Measurements from ENCODE around the gene VDAC1.
"Not testable (repeated sequence)": the region's sequence is repeated elsewhere in the genome, so short reads cannot be mapped to it uniquely, and the experiment has no call there.

Gene VDAC1

GRCh38 chr5:133936651-133937015, 68.1 kb downstream of the VDAC1 start:
- no peaks in the 10 kb centered on the region for H3K79me2 ChIP-seq (ENCODE audit: insufficient read depth, low read length)
- H2AFZ ChIP-seq (ENCODE audit: low read depth, low read length), result no peak overlapping the region

GRCh38 chr5:133935991-133936650, 68.7 kb downstream of the VDAC1 start:
- H3K36me3 ChIP-seq (ENCODE audit: insufficient read depth, low read length); H3K4me3 ChIP-seq (ENCODE audit: low read depth in 1 of 2, low read length in 2 of 2); H3K4me2 ChIP-seq (ENCODE audit: insufficient read depth, low read length); H3K27me3 ChIP-seq (ENCODE audit: insufficient read depth, low read length, poor library complexity); H3K79me2 ChIP-seq (ENCODE audit: insufficient read depth, low read length); H2AFZ ChIP-seq (ENCODE audit: low read depth, low read length); DNase-seq; H4K20me1 ChIP-seq (ENCODE audit: insufficient read depth, low read length); H3K4me1 ChIP-seq (ENCODE audit: insufficient read depth, low read length); ATAC-seq (ENCODE audit: insufficient read depth, low read depth); H3K9ac ChIP-seq (ENCODE audit: low read depth, low read length); H3K27ac ChIP-seq (ENCODE audit: low read length); H3K9me3 ChIP-seq (ENCODE audit: insufficient read depth, low read length, severe bottlenecking): not testable (repeated sequence)

More at GRCh38 chr5:133936651-133937015, 68.1 kb downstream of the VDAC1 start:
- Histone ChIP-seq H3K4me1 (ENCODE audit: insufficient read depth, low read length) (no peaks in the 10 kb centered on the region), H3K4me2 (ENCODE audit: insufficient read depth, low read length) (no peak overlapping the region), H3K9me3 (ENCODE audit: insufficient read depth, low read length, severe bottlenecking) (no peaks in the 10 kb centered on the region), H3K27me3 (ENCODE audit: insufficient read depth, low read length, poor library complexity) (peaks cover 2% of the 10 kb centered on the region), H3K27ac (ENCODE audit: low read length) (no peak overlapping the region), H4K20me1 (ENCODE audit: insufficient read depth, low read length) (no peaks in the 10 kb centered on the region; the same call in 1 of the 2 replicates), H3K36me3 (ENCODE audit: insufficient read depth, low read length) (no peaks in the 10 kb centered on the region), H3K4me3 (ENCODE audit: low read depth in 1 of 2, low read length in 2 of 2) (no peak overlapping the region), H3K9ac (ENCODE audit: low read depth, low read length) (no peak overlapping the region)
- DNase-seq (no peak), ATAC-seq (ENCODE audit: insufficient read depth, low read depth) (no peak)
- TF ChIP-seq EZH2 (IDR thresholded peaks at IDR 0.05; ENCODE audit: borderline replicate concordance, low read depth, low read length, severe bottlenecking) (no peak), CTCF (IDR thresholded peaks at IDR 0.05; ENCODE audit: borderline replicate concordance, extremely low read depth, low read length, poor library complexity, severe bottlenecking) (no peak)

- Histone ChIP-seq H3K4me2 (ENCODE audit: insufficient read depth, low read length) (no peak overlapping the region), H3K79me2 (ENCODE audit: insufficient read depth, low read length) (no peaks in the 10 kb centered on the region), H3K27ac (ENCODE audit: low read length) (no peak overlapping the region), H3K9me3 (ENCODE audit: insufficient read depth, low read length, severe bottlenecking) (no peaks in the 10 kb centered on the region), H3K9ac (ENCODE audit: low read depth, low read length) (no peak overlapping the region), H3K4me1 (ENCODE audit: insufficient read depth, low read length) (no peaks in the 10 kb centered on the region), H3K27me3 (ENCODE audit: insufficient read depth, low read length, poor library complexity) (peaks cover 2% of the 10 kb centered on the region), H3K36me3 (ENCODE audit: insufficient read depth, low read length) (no peaks in the 10 kb centered on the region), H2AFZ (ENCODE audit: low read depth, low read length) (no peak overlapping the region), H3K4me3 (ENCODE audit: low read depth in 1 of 2, low read length in 2 of 2) (no peak overlapping the region), H4K20me1 (ENCODE audit: insufficient read depth, low read length) (no peaks in the 10 kb centered on the region; the same call in 1 of the 2 replicates)
- TF ChIP-seq CTCF (IDR thresholded peaks at IDR 0.05; ENCODE audit: borderline replicate concordance, extremely low read depth, low read length, poor library complexity, severe bottlenecking) (no peak), EZH2 (IDR thresholded peaks at IDR 0.05; ENCODE audit: borderline replicate concordance, low read depth, low read length, severe bottlenecking) (no peak)
- no peak for ATAC-seq (ENCODE audit: insufficient read depth, low read depth)
- DNase-seq, result no peak
Observed at GRCh38 chr5:133935667-133935940, 69.2 kb downstream of the VDAC1 start.

DNA sequence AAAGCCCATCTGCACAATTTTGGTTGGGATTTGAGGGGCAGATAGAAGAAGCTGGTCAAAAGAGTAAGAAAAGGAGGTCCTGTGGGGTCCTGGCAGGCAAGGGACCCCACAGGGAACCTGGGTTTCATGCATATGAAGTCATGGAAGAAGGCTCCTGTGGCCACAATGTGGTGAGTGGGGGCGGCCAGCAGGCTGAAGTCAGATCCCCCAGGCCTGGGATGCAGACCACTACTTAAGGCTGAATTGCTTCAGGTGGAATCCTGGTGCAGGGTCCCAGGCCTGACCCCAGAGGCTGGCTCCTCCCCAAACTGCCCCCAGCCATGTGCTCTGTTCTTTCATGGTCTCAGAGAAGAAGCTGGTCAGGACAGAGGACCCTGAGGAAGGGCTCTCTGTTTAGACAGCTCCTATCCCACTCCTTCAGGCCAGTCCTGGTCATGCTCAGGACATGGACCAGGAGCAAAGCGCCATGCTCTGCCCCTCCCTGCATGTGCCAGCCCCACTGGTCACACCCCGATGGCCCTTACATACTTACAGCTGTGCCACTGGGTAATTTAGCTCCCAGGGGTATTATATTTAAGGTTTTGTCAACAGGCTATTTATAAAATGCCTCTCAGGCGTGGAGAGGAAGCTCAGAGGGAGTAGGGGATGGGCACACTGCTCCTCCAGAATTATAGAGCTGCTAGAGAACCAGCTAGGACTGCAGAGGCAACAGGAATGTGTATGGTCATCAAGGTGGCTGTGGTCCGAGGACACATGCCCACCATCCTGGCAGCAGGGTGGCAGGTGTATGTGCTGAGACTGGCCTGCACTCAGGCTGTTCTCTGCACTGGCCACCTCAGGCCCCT, 69.7 kb downstream of the VDAC1 start:
- no peak overlapping the region for H3K4me2 ChIP-seq (ENCODE audit: insufficient read depth, low read length)
- no peaks in the 10 kb centered on the region for H3K9me3 ChIP-seq (ENCODE audit: insufficient read depth, low read length, severe bottlenecking)
- DNase-seq, result no peak
- H3K27ac ChIP-seq (ENCODE audit: low read length), result no peak overlapping the region
- no peaks in the 10 kb centered on the region for H3K4me1 ChIP-seq (ENCODE audit: insufficient read depth, low read length)
- TF ChIP-seq CTCF (IDR thresholded peaks at IDR 0.05; ENCODE audit: borderline replicate concordance, extremely low read depth, low read length, poor library complexity, severe bottlenecking), result no peak
- TF ChIP-seq EZH2 (IDR thresholded peaks at IDR 0.05; ENCODE audit: borderline replicate concordance, low read depth, low read length, severe bottlenecking), result no peak
- ATAC-seq (ENCODE audit: insufficient read depth, low read depth), result no peak
- H3K79me2 ChIP-seq (ENCODE audit: insufficient read depth, low read length), result no peaks in the 10 kb centered on the region
- H4K20me1 ChIP-seq (ENCODE audit: insufficient read depth, low read length), result no peaks in the 10 kb centered on the region; the same call in 1 of the 2 replicates
- H3K27me3 ChIP-seq (ENCODE audit: insufficient read depth, low read length, poor library complexity), result peaks cover 2% of the 10 kb centered on the region
- no peak overlapping the region for H3K4me3 ChIP-seq (ENCODE audit: low read depth in 1 of 2, low read length in 2 of 2)
- H3K36me3 ChIP-seq (ENCODE audit: insufficient read depth, low read length), result no peaks in the 10 kb centered on the region
- H2AFZ ChIP-seq (ENCODE audit: low read depth, low read length), result no peak overlapping the region
- no peak overlapping the region for H3K9ac ChIP-seq (ENCODE audit: low read depth, low read length)
